Naive thymus-derived CD4-positive, alpha-beta T cell (primary cell): Measurements from ENCODE around the gene INO80B. TPM values are rescaled to one million over a fixed set of nuclear protein-coding genes. Genes with fewer than 3 reads are reported as not detected.

ENCODE experiments used
- ATAC-seq: fragments of 150-1000 bp; cut with Tn5 transposase; 2 replicates; pipeline ENCODE4 v1.10.0; 2021; ENCODE audit warnings: mild to moderate bottlenecking, moderate library complexity
- CTCF ChIA-PET: fragments of 350-600 bp; sonication (Branson Sonifier 250); formaldehyde crosslinking; loops from one replicate; lab custom pipeline; 2021; ENCODE audit warnings: antibody characterized with exemption; lab: Charles Lee
- POLR2A ChIA-PET: fragments of 350-600 bp; sonication (Branson Sonifier 250); formaldehyde crosslinking; loops from one replicate; lab custom pipeline; 2021; ENCODE audit warnings: antibody characterized with exemption, inconsistent platforms; lab: Charles Lee
- DNase-seq, 9 donors: peaks; one replicate each; pipeline versions ENCODE4 v3.0.0 to v3.0.0-alpha.2; 2020 to 2022; ENCODE audit warnings: mixed read lengths in 1 of 9
- H3K27ac ChIP-seq: one replicate; pipeline ENCODE4 v1.7.0; 2013; ENCODE audit warnings: mild to moderate bottlenecking, low read depth, low read length, moderate library complexity
- H3K27me3 ChIP-seq, 2 donors: one replicate each; pipeline ENCODE4 v1.7.0; 2013; ENCODE audit warnings: low read length in 2 of 2, mild to moderate bottlenecking in 2 of 2, moderate library complexity in 2 of 2; ENCODE audit not compliant: control insufficient read depth in 2 of 2, insufficient read depth in 2 of 2
- H3K36me3 ChIP-seq, 3 experiments: 1 replicate in 2 of 3; 2 replicates in 1 of 3; pipeline ENCODE4 v1.7.0; 2013; ENCODE audit warnings: low read length in 3 of 3, mild to moderate bottlenecking in 3 of 3, moderate library complexity in 1 of 3; ENCODE audit not compliant: insufficient read depth in 3 of 3, control insufficient read depth in 2 of 3
- H3K4me1 ChIP-seq, 2 donors: one replicate each; pipeline ENCODE4 v1.7.0; 2013; ENCODE audit warnings: low read length in 2 of 2, mild to moderate bottlenecking in 2 of 2, moderate library complexity in 1 of 2; ENCODE audit not compliant: control insufficient read depth in 2 of 2, insufficient read depth in 2 of 2
- H3K4me3 ChIP-seq: 2 replicates; pipeline ENCODE4 v1.7.0; 2013; ENCODE audit warnings: mild to moderate bottlenecking, low read length
- H3K9me3 ChIP-seq, 3 experiments: 1 replicate in 2 of 3; 2 replicates in 1 of 3; pipeline ENCODE4 v1.7.0; 2013; ENCODE audit warnings: low read length in 3 of 3; ENCODE audit not compliant: control insufficient read depth in 2 of 3
- H3K27ac Mint-ChIP-seq, 9 donors: one replicate each; pipeline ENCODE4 v1.8.0; 2020 to 2022; ENCODE audit warnings: mixed read lengths in 9 of 9, mild to moderate bottlenecking in 8 of 9, moderate library complexity in 5 of 9, inconsistent platforms in 2 of 9
- H3K27me3 Mint-ChIP-seq, 5 donors: one replicate each; pipeline ENCODE4 v1.8.0; 2021 to 2022; ENCODE audit warnings: mixed read lengths in 5 of 5, mild to moderate bottlenecking in 1 of 5
- H3K36me3 Mint-ChIP-seq, 5 donors: one replicate each; pipeline ENCODE4 v1.8.0; 2020 to 2022; ENCODE audit warnings: mixed read lengths in 5 of 5, mild to moderate bottlenecking in 3 of 5, inconsistent platforms in 1 of 5
- H3K4me1 Mint-ChIP-seq, 7 donors: one replicate each; pipeline ENCODE4 v1.8.0; 2020 to 2022; ENCODE audit warnings: mixed read lengths in 7 of 7, mild to moderate bottlenecking in 3 of 7, inconsistent platforms in 1 of 7
- H3K4me3 Mint-ChIP-seq, 10 donors: one replicate each; pipeline ENCODE4 v1.8.0; 2020 to 2022; ENCODE audit warnings: mild to moderate bottlenecking in 10 of 10, mixed read lengths in 10 of 10, moderate library complexity in 6 of 10, inconsistent platforms in 2 of 10
- H3K9me3 Mint-ChIP-seq, 11 donors: one replicate each; pipeline ENCODE4 v1.8.0; 2020 to 2022; ENCODE audit warnings: mixed read lengths in 11 of 11, mild to moderate bottlenecking in 4 of 11, inconsistent platforms in 1 of 11, moderate library complexity in 1 of 11
- intact Hi-C, 2 donors: fragments of 100-400 bp; cut with micrococcal nuclease; formaldehyde crosslinking; loops; one replicate each; pipeline ENCODE4 v1.15.1; 2023
- polyA plus RNA-seq, 2 donors: library from polyadenylated mRNA; unstranded; fragments of 300-500 nt; fragmentation: Illumina TruSeq; gene quantifications; one replicate each; pipeline ENCODE4 v1.2.3, GENCODE V29; 2021
- total RNA-seq, 6 experiments: library from RNA in 5 of 6; stranded (reverse) in 5 of 6; gene quantifications; 1 replicate in 5 of 6; 2 replicates in 1 of 6; pipeline ENCODE4 v1.2.3 and lab custom pipeline; 2021 to 2026

INO80B gene
- total and polyA plus RNA-seq, 7 experiments from 2014 or later, result 11.6 to 96.5 (median 44.9) TPM

DNA sequence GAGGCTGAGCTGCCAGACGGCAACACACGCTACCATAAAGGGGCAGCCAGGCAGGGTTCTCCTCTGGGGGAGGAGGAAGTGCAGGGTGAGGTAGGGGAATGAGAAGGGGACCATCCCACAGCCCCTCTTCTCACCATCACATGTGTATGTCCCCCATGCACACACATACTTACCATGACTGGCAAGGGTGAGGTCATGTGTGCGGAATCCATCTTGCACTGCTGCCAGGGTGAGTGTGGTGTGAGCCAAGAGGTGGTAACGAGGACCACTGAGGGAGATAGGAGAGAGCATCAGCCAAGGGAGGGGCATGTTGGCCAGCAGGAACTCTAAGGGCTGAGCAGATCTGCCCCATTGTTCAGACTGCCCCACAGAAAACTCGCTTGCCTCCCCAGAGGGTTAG lies 26.2 kb upstream of the INO80B start:
- H3K4me1 ChIP-seq, result no peaks in the 10 kb centered on the region
- H3K27ac ChIP-seq, result no peak overlapping the region
- no peak overlapping the region for H3K4me3 ChIP-seq
- H3K27me3 ChIP-seq, result no peaks in the 10 kb centered on the region
- peaks cover 0 to 15% (median 0%) of the 10 kb centered on the region in 3 experiments for H3K36me3 ChIP-seq
- Mint-ChIP-seq H3K9me3 (no peaks in the 10 kb centered on the region), H3K27me3 (no peaks in the 10 kb centered on the region), H3K36me3 (peaks cover 0 to 13% (median 0%) of the 10 kb centered on the region in 5 donors), H3K4me3 (no peak overlapping the region), H3K27ac (no peak overlapping the region), H3K4me1 (peaks cover 0 to 10% (median 0%) of the 10 kb centered on the region in 7 donors)
- intact Hi-C loops, result loop anchor here in 1 of 2 donors (10.0 kb wide), 1 partner anchor 1044 kb away; the partner anchor contains the start of gene ALMS1
- no peak for DNase-seq
- ChIA-PET POLR2A (no interaction called here), CTCF (no interaction called here)
- no peak for ATAC-seq
- H3K9me3 ChIP-seq, result no peaks in the 10 kb centered on the region

DNA sequence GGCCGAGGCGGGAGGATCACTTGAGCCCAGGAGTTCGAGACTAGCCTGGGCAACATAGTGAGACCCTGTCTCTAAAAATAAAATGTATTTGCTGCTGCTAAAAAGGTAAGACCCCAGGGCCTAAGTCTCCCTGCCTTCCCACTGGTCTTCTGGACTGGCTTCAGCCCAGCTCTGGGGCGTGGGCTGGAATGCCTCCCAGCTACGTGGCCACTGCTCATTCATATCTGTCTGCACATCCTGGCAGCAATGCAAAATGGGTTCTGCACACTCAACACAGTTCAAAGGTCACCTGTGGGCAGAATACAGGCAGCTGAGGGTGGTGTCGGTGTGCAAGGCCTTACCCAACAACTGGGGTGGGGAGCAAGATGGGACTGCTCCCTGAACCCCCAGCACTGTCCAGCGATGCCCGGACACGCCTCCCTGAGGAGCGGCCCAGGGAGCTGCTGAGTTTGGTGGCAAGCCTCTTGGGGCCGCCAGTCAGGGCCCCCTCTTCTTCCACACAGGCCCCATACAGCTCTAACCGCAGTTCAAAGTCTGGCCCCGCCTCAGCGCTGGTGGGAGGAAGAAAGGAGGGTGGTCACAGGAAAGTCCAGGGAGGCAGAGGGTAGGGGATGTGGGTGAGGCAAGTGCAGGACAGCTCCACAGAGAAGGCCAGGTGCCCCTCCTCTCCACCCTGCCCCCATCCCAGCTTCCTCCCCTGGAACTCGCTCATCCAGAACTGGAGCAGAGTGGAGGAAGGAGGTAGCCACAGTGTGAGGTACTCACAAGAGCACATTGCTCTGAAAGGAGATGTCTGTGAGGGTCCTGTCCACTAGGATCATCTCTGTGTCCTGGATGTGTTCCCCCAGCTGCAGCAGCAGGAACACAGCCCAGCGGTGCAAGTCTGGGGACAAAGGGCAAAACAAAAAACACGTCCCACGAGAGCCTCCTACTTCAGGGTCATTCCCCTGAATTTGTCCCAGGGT lies 25.1 kb upstream of the INO80B start:
- no peak for ATAC-seq
- no peak overlapping the region for H3K27ac ChIP-seq
- intact Hi-C loops, result loop anchor here in 1 of 2 donors (10.0 kb wide), 1 partner anchor 1045 kb away; the partner anchor contains the start of gene ALMS1
- Mint-ChIP-seq H3K27me3 (no peaks in the 10 kb centered on the region), H3K36me3 (peaks cover 0 to 11% (median 0%) of the 10 kb centered on the region in 5 donors), H3K27ac (no peak overlapping the region), H3K4me3 (no peak overlapping the region), H3K4me1 (peaks cover 0 to 5% (median 0%) of the 10 kb centered on the region in 7 donors), H3K9me3 (no peaks in the 10 kb centered on the region)
- no peaks in the 10 kb centered on the region for H3K4me1 ChIP-seq
- CTCF ChIA-PET, result no interaction called here
- POLR2A ChIA-PET, result no interaction called here
- no peaks in the 10 kb centered on the region for H3K9me3 ChIP-seq
- H3K36me3 ChIP-seq, result peaks cover 0 to 14% (median 0%) of the 10 kb centered on the region in 3 experiments
- DNase-seq, result no peak
- no peaks in the 10 kb centered on the region for H3K27me3 ChIP-seq
- H3K4me3 ChIP-seq, result no peak overlapping the region

DNA sequence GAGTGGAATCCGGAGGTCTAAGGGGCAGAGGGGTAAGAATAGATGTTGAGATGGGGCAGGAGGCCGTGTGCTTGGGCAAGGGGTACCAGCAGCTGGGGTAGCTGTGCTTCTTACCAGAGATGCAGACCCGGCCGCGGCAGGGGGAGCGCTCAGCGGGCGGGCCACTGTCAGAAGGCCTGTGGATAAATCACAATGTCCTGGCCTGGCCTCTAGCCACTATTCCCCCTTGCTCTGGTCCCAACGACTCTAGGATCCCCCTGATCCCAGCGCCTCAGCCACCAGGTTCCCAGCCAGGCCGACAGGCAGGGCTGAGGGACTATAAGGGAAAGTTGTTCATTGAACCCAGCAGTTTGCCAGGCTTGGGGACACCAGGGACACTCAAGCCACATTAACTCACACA lies 24.4 kb upstream of the INO80B start:
- H3K4me3 ChIP-seq, result no peak overlapping the region
- H3K36me3 Mint-ChIP-seq, result peaks cover 0 to 5% (median 0%) of the 10 kb centered on the region in 5 donors
- CTCF ChIA-PET, result no interaction called here
- DNase-seq (no peak), ATAC-seq (no peak)
- peaks cover 0 to 7% (median 0%) of the 10 kb centered on the region in 3 experiments for H3K36me3 ChIP-seq
- no peaks in the 10 kb centered on the region for H3K27me3 ChIP-seq
- peaks cover 0 to 3% (median 0%) of the 10 kb centered on the region in 7 donors for H3K4me1 Mint-ChIP-seq
- no peaks in the 10 kb centered on the region for H3K4me1 ChIP-seq
- POLR2A ChIA-PET, result no interaction called here
- no peak overlapping the region for H3K27ac Mint-ChIP-seq
- H3K27me3 Mint-ChIP-seq, result peaks cover 0 to under 1% (median 0%) of the 10 kb centered on the region in 5 donors
- no peaks in the 10 kb centered on the region for H3K9me3 Mint-ChIP-seq
- intact Hi-C loops, result no loop called here
- no peak overlapping the region for H3K27ac ChIP-seq
- no peak overlapping the region for H3K4me3 Mint-ChIP-seq
- no peaks in the 10 kb centered on the region for H3K9me3 ChIP-seq

DNA sequence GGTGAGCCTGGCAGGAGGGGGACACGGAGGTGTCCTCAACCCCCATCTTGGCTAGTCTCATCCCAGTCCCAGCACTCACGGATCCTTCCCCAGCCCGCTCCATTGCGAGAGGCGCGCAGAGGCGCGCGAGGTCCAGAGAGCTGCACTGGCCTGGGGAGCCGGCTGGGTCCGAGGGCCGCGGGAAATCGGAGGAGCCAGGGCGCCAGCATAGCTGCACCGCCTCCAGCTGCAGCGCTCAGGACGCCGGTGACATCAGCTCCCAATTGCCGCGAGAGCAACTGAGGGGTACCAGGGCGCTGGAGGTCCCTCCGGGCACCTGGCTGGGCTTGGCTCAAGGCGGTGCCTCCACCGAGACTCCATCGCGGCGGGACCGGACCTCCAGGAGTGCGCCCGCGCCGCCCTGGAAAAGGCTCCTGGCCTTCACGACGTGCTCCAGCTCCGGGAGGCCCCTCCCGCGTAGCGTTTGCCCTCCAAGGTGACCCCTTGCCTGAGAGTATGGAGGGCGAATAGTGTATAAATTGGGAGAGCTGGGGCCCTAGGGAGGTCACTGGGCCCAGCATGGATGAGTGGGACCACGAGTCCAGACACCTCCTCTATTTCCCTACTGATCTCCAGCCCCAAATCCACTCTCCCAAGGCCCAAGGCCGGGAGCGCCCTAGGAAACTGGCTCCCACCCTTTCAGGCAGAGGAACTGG lies 18.6 kb upstream of the INO80B start:
- peaks cover 0 to 16% (median 9%) of the 10 kb centered on the region in 7 donors for H3K4me1 Mint-ChIP-seq
- H3K27me3 Mint-ChIP-seq, result peaks cover 6 to 32% (median 20%) of the 10 kb centered on the region in 5 donors
- no peaks in the 10 kb centered on the region for H3K36me3 Mint-ChIP-seq
- intact Hi-C loops, result no loop called here
- peaks cover 0 to 4% of the 10 kb centered on the region in 2 donors for H3K4me1 ChIP-seq
- ATAC-seq (no peak), DNase-seq (no peak)
- ChIA-PET CTCF (no interaction called here), POLR2A (no interaction called here)
- H3K27ac ChIP-seq, result no peak overlapping the region
- H3K27me3 ChIP-seq, result peaks cover 0 to 4% of the 10 kb centered on the region in 2 donors
- no peaks in the 10 kb centered on the region for H3K9me3 Mint-ChIP-seq
- H3K4me3 Mint-ChIP-seq, result no peak overlapping the region
- H3K4me3 ChIP-seq, result no peak overlapping the region
- H3K27ac Mint-ChIP-seq, result no peak overlapping the region
- no peaks in the 10 kb centered on the region for H3K9me3 ChIP-seq
- H3K36me3 ChIP-seq, result no peaks in the 10 kb centered on the region

DNA sequence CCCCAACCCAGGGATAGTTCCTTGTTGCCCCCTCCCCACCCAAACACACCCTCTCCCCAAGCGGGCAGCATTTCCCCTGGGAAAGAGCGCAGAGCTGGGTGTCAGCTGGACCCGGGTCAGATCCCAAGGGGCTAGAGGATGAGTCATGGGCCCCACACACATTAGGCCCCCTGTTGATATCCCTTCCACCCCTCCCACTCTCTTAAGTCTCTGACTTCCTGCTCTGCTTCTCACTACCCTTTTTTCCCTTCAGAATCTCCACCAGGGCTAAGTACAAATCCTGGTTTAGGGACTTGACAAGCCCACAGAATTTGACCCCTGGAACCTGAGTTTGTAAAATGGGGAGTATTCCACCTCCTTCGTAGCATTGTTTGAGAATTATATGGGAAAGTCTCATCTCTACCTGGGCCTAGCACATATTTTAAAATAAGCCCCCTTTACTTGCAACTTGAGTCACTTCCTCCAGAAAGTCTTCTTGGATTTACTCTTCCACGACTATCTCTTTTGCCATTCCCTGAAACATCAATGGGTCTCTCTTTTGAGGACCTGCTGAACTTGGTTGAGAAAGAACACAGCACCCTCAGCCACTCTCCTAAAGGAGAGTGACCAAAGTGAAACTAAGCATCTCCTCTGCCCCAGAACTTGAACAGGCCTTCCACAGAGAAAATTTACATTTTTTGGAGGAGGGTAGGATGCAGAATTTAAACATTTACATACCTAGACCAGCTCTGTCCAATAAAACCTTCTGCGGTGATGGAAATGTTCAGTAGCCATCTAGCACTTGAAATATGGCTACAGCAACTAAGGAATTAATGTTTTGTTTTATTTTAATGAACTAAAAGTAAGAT lies 17.8 kb upstream of the INO80B start:
- H3K4me3 Mint-ChIP-seq, result no peak overlapping the region
- H3K27ac ChIP-seq, result no peak overlapping the region
- peaks cover 0 to 9% of the 10 kb centered on the region in 2 donors for H3K27me3 ChIP-seq
- intact Hi-C loops, result no loop called here
- peaks cover 6 to 34% (median 20%) of the 10 kb centered on the region in 5 donors for H3K27me3 Mint-ChIP-seq
- no peak overlapping the region for H3K27ac Mint-ChIP-seq
- CTCF ChIA-PET, result no interaction called here
- ATAC-seq (no peak), DNase-seq (no peak)
- peaks cover 0 to 16% (median 10%) of the 10 kb centered on the region in 7 donors for H3K4me1 Mint-ChIP-seq
- peaks cover 0 to 8% of the 10 kb centered on the region in 2 donors for H3K4me1 ChIP-seq
- no peaks in the 10 kb centered on the region for H3K36me3 ChIP-seq
- no peaks in the 10 kb centered on the region for H3K9me3 Mint-ChIP-seq
- POLR2A ChIA-PET, result no interaction called here
- H3K9me3 ChIP-seq, result no peaks in the 10 kb centered on the region
- no peaks in the 10 kb centered on the region for H3K36me3 Mint-ChIP-seq
- no peak overlapping the region for H3K4me3 ChIP-seq

DNA sequence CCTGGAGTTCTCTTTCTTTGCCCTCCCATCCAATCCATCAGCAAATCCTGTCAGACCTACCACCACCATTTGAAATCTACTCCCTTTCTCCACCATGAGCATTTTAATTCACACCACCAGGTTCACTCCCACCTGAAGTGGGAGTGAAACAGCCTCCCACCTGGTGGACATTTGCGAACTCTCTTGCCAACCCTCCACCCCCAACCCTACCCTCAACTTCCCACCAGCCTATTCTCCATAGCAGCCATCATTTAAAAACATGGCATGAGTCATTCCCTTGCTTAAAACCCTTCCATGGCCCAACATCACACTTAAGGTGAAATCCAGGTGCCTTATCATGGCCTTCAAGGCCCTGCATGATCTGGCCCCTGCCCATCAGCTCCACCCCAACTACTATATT lies 16.6 kb upstream of the INO80B start:
- H3K9me3 ChIP-seq, result no peaks in the 10 kb centered on the region
- H3K4me3 ChIP-seq, result no peak overlapping the region
- peaks cover 14 to 43% (median 26%) of the 10 kb centered on the region in 5 donors for H3K27me3 Mint-ChIP-seq
- CTCF ChIA-PET, result no interaction called here
- no peak overlapping the region for H3K27ac ChIP-seq
- H3K36me3 ChIP-seq, result no peaks in the 10 kb centered on the region
- no peak overlapping the region for H3K27ac Mint-ChIP-seq
- DNase-seq, result no peak
- H3K9me3 Mint-ChIP-seq, result peaks cover 0 to 1% (median 0%) of the 10 kb centered on the region in 11 donors
- ATAC-seq, result no peak
- peak overlapping the region in 1 of 10 donors; percentile 4 for H3K4me3 Mint-ChIP-seq
- H3K36me3 Mint-ChIP-seq, result peaks cover 0 to 3% (median 0%) of the 10 kb centered on the region in 5 donors
- peaks cover 0 to 20% (median 12%) of the 10 kb centered on the region in 7 donors for H3K4me1 Mint-ChIP-seq
- intact Hi-C loops, result no loop called here
- H3K4me1 ChIP-seq, result peaks cover 0 to 8% of the 10 kb centered on the region in 2 donors
- H3K27me3 ChIP-seq, result peaks cover 0 to 13% of the 10 kb centered on the region in 2 donors
- POLR2A ChIA-PET, result no interaction called here
